SK-N-SH (cell line): ENCODE data around the gene SMCO4.

Experiments used
- FOXM1 ChIP-seq: IDR thresholded peaks from 2 replicates; pipeline ENCODE4 v1.4.0; 2012; ENCODE audit warnings: low read depth, mild to moderate bottlenecking
- GABPA ChIP-seq: IDR thresholded peaks from 2 replicates; pipeline ENCODE4 v1.4.0; 2012; ENCODE audit warnings: low read depth, mild to moderate bottlenecking
- NFIC ChIP-seq: IDR thresholded peaks from 2 replicates; pipeline ENCODE4 v1.4.0; 2012; ENCODE audit warnings: borderline replicate concordance
- POLR2AphosphoS5 ChIP-seq: IDR thresholded peaks from 2 replicates; pipeline ENCODE4 v1.6.1; 2012; ENCODE audit warnings: low read depth, low read length
- RFX5 ChIP-seq: IDR thresholded peaks from 2 replicates; pipeline ENCODE4 v1.6.1; 2012; ENCODE audit warnings: mild to moderate bottlenecking, improper control_type of control experiment, low read length
- TAF1 ChIP-seq: IDR thresholded peaks from 2 replicates; pipeline ENCODE4 v1.6.1; 2012; ENCODE audit warnings: low read depth, mild to moderate bottlenecking, low read length, moderate library complexity, borderline replicate concordance
- TEAD4 ChIP-seq: IDR thresholded peaks from 2 replicates; pipeline ENCODE4 v1.4.0; 2012; ENCODE audit warnings: mild to moderate bottlenecking, borderline replicate concordance; ENCODE audit not compliant: insufficient read depth
- YY1 ChIP-seq: IDR thresholded peaks from 2 replicates; pipeline ENCODE4 v1.4.0; 2012; ENCODE audit warnings: low read depth, mild to moderate bottlenecking
- TF ChIP-seq, protein P1 (sequence below): fragments of 200-600 bp; sonication (generic); IDR thresholded peaks from 2 replicates; pipeline ENCODE4 v1.6.1; 2017; ENCODE audit warnings: antibody characterized with exemption, mild to moderate bottlenecking, moderate library complexity
- TF ChIP-seq, protein P2 (sequence below): fragments of 150-350 bp; IDR thresholded peaks from 2 replicates; pipeline ENCODE4 v1.6.1; 2016; ENCODE audit warnings: mild to moderate bottlenecking, low read depth, low read length
- TF ChIP-seq, protein P3 (sequence below): fragments of 150-350 bp; IDR thresholded peaks from 2 replicates; pipeline ENCODE4 v1.6.1; 2017; ENCODE audit warnings: antibody characterized with exemption, low read length, low read depth, borderline replicate concordance
- TF ChIP-seq, protein P4 (sequence below): IDR thresholded peaks from 2 replicates; pipeline ENCODE4 v1.4.0; 2012; ENCODE audit warnings: low read depth, borderline replicate concordance
- TF ChIP-seq, protein P5 (sequence below): IDR thresholded peaks from 2 replicates; pipeline ENCODE4 v1.6.1; 2012; ENCODE audit warnings: mild to moderate bottlenecking, low read depth, low read length, moderate library complexity
- TF ChIP-seq, protein P6 (sequence below): IDR thresholded peaks from 2 replicates; pipeline ENCODE4 v1.4.0; 2012; ENCODE audit warnings: low read depth

DNA sequence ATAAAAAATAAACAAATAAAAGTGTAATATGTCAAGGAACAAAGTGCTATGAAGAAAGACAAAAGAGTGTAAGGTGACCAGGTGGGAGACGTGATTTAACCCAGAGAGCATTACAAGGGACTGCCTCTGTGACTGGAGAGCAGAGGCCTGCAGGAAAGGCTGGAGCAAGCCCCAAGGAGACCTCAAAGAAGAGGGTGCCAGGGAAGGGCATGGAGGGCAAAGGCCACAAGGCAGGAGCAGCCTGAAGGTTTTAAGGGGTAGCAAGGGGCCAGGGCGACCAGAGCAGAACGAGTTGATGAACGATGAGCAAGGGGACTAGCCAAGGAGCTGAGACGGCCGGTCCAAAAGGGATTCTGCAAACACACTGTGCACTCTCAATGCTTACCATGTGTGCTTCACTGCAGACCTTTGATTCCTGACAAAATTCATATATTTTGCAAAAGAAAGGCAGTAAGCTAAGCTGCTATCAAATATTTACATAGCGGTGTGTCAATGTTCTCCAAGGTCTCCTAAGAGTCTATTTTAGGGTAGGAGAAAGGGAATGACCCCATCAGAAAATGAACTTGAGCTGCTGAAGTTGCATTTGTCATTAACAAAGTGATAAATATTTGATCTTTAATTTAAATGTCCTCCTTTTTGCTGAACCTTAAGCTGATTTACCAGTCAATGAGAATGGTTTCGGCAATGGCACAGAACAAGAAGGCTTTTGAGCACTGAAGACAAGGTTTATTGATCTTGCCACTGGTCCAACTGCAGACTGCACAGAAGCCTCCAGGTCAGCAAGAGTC is 50.5 kb downstream of the SMCO4 start:
- TF ChIP-seq, protein P1, sequence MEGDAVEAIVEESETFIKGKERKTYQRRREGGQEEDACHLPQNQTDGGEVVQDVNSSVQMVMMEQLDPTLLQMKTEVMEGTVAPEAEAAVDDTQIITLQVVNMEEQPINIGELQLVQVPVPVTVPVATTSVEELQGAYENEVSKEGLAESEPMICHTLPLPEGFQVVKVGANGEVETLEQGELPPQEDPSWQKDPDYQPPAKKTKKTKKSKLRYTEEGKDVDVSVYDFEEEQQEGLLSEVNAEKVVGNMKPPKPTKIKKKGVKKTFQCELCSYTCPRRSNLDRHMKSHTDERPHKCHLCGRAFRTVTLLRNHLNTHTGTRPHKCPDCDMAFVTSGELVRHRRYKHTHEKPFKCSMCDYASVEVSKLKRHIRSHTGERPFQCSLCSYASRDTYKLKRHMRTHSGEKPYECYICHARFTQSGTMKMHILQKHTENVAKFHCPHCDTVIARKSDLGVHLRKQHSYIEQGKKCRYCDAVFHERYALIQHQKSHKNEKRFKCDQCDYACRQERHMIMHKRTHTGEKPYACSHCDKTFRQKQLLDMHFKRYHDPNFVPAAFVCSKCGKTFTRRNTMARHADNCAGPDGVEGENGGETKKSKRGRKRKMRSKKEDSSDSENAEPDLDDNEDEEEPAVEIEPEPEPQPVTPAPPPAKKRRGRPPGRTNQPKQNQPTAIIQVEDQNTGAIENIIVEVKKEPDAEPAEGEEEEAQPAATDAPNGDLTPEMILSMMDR, result no peak
- TF ChIP-seq TEAD4, result no peak
- TF ChIP-seq, protein P2, sequence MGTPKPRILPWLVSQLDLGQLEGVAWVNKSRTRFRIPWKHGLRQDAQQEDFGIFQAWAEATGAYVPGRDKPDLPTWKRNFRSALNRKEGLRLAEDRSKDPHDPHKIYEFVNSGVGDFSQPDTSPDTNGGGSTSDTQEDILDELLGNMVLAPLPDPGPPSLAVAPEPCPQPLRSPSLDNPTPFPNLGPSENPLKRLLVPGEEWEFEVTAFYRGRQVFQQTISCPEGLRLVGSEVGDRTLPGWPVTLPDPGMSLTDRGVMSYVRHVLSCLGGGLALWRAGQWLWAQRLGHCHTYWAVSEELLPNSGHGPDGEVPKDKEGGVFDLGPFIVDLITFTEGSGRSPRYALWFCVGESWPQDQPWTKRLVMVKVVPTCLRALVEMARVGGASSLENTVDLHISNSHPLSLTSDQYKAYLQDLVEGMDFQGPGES, result no peak
- TF ChIP-seq, protein P3, sequence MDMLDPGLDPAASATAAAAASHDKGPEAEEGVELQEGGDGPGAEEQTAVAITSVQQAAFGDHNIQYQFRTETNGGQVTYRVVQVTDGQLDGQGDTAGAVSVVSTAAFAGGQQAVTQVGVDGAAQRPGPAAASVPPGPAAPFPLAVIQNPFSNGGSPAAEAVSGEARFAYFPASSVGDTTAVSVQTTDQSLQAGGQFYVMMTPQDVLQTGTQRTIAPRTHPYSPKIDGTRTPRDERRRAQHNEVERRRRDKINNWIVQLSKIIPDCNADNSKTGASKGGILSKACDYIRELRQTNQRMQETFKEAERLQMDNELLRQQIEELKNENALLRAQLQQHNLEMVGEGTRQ, result no peak
- TF ChIP-seq TAF1, result no peak
- TF ChIP-seq, protein P4, sequence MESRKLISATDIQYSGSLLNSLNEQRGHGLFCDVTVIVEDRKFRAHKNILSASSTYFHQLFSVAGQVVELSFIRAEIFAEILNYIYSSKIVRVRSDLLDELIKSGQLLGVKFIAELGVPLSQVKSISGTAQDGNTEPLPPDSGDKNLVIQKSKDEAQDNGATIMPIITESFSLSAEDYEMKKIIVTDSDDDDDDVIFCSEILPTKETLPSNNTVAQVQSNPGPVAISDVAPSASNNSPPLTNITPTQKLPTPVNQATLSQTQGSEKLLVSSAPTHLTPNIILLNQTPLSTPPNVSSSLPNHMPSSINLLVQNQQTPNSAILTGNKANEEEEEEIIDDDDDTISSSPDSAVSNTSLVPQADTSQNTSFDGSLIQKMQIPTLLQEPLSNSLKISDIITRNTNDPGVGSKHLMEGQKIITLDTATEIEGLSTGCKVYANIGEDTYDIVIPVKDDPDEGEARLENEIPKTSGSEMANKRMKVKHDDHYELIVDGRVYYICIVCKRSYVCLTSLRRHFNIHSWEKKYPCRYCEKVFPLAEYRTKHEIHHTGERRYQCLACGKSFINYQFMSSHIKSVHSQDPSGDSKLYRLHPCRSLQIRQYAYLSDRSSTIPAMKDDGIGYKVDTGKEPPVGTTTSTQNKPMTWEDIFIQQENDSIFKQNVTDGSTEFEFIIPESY, result no peak
- TF ChIP-seq GABPA, result no peak
- TF ChIP-seq POLR2AphosphoS5, result no peak
- no peak for TF ChIP-seq YY1
- TF ChIP-seq FOXM1, result no peak
- TF ChIP-seq, protein P5, sequence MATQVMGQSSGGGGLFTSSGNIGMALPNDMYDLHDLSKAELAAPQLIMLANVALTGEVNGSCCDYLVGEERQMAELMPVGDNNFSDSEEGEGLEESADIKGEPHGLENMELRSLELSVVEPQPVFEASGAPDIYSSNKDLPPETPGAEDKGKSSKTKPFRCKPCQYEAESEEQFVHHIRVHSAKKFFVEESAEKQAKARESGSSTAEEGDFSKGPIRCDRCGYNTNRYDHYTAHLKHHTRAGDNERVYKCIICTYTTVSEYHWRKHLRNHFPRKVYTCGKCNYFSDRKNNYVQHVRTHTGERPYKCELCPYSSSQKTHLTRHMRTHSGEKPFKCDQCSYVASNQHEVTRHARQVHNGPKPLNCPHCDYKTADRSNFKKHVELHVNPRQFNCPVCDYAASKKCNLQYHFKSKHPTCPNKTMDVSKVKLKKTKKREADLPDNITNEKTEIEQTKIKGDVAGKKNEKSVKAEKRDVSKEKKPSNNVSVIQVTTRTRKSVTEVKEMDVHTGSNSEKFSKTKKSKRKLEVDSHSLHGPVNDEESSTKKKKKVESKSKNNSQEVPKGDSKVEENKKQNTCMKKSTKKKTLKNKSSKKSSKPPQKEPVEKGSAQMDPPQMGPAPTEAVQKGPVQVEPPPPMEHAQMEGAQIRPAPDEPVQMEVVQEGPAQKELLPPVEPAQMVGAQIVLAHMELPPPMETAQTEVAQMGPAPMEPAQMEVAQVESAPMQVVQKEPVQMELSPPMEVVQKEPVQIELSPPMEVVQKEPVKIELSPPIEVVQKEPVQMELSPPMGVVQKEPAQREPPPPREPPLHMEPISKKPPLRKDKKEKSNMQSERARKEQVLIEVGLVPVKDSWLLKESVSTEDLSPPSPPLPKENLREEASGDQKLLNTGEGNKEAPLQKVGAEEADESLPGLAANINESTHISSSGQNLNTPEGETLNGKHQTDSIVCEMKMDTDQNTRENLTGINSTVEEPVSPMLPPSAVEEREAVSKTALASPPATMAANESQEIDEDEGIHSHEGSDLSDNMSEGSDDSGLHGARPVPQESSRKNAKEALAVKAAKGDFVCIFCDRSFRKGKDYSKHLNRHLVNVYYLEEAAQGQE, result no peak
- TF ChIP-seq NFIC, result no peak
- TF ChIP-seq RFX5, result no peak
- TF ChIP-seq, protein P6, sequence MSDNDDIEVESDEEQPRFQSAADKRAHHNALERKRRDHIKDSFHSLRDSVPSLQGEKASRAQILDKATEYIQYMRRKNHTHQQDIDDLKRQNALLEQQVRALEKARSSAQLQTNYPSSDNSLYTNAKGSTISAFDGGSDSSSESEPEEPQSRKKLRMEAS, result no peak
